CD4-positive, alpha-beta T cell treated with Interleukin-2 at 100 ng/mL for 4 hours (primary cell): ENCODE measurements around the gene TLK1.
"Not testable (repeated sequence)": the region's sequence is repeated elsewhere in the genome, so short reads cannot be mapped to it uniquely, and the experiment has no call there.

Source experiments
- DNase-seq: peaks from one replicate; pipeline ENCODE4 v3.0.0-alpha.2; 2020; ENCODE audit warnings: low spot score

Gene TLK1

GRCh38 chr2:171142398-171142797, 18.3 kb downstream of the TLK1 start:
- no peak for DNase-seq

DNA sequence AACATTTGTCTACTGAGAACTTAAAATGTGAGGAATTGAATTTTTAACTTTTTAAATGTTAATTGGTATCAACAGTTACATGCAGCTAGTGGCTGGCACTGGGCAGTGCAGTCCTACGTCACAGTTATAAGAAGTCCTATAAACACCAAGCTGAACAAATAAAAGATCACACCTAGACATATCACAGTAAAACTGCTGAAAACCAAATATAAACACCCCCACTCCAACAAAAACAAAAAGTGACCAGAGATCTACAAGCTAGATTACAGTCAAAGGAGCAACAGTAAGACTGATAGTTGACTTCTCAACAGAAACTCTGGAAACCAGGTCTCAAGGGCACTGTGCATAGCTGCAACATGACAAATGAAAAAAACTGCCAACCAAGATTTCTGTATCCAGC, 19.4 kb downstream of the TLK1 start:
- DNase-seq, result no peak

DNA sequence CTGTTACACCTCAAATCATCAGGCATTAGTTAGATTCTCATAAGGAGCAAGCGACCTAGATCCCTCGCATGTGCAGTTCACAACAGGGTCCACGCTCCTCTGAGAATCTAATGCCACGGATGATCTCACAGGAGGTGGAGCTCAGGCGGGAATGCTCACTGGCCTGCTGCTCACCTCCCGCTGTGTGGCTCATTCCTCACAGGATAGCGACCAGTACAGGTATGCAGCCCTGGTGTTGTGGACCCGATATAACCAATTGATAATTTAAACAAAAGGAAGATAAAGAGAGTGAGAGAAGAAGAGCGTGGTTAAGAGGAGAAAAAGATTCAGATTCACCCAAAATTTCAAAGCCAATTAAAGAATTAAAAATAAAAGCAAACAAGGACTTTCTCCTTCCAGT, 20.8 kb downstream of the TLK1 start:
- no peak for DNase-seq

GRCh38 chr2:171136024-171136423, 24.7 kb downstream of the TLK1 start:
- DNase-seq, result no peak

- DNase-seq, result no peak
Observed at GRCh38 chr2:171134624-171135230, 26.0 kb downstream of the TLK1 start.

DNA sequence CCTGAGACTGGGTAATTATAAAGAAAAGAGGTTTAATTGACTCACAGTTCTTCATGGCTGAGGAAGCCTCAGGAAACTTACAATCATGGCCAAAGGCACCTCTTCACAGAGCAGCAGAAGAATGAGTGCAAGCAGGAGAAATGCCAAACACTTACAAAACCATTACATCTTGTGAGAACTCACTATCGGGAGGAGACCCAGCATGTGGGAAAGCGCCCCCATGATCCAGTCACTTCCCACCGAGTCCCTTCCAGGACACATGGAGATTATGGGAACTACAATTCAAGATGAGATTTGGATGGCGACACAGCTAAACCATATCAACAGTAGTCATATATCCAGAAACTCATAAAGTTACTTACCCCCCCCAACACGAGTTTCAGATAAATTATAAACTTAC, 28.6 kb downstream of the TLK1 start:
- DNase-seq, result no peak

- DNase-seq, result no peak
Observed at GRCh38 chr2:171128461-171128860, 32.2 kb downstream of the TLK1 start.

DNA sequence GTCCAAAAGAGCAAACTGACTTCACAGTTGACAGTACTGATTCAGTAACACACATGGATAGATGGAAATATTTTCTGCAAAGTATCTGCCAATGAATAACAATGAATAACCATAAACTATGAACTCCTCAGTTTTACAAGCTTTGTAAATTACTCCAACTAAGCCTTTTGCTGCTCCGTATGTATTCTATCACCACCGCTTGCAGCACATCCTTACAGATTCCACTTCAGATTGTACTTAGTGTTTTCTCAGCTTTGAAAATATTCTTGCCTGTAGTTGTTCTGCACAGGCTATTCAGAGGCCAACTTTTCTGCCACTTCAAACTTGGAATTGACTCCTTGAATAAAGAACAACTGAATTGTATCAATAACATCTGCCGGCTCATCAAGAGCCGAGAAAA, 36.2 kb downstream of the TLK1 start:
- DNase-seq, result no peak

- DNase-seq, result no peak
Observed at GRCh38 chr2:171109571-171109970, 51.1 kb downstream of the TLK1 start.

DNA sequence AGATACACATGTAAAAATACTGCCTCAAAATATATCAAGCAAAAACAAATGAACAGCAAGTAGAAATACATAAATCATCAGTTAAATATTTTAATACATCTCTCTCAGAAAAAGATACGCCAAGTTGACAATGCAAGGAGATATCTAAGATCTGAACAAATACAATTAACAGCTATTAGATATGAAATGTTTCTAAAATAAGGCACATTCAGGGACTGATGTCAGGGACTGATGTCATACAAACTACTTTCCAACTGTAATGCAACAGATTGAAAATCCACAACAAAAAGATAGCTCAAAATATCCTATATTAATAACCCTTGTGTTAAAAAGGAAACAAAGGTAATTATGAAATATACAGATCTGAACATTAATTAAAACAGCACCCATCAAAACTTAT, 51.7 kb downstream of the TLK1 start:
- no peak for DNase-seq

DNA sequence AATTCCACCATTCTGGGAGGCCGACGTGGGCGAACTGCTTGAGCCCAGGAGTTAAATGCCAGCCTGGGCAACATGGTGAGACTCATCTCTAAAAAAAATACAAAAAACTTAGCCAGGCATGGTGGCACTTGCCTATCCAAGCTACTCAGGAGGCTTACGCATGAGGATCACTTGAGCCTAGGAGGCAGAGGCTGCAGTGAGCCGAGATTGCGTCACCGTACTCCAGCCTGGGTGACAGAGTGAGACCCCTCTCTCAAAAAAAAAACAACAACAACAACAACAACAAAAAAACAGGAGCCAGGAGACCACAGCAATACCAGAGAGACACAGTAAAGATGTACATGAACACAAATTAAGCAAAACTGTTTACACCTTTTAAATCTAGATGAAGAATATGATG, 52.9 kb downstream of the TLK1 start:
- no peak for DNase-seq

DNA sequence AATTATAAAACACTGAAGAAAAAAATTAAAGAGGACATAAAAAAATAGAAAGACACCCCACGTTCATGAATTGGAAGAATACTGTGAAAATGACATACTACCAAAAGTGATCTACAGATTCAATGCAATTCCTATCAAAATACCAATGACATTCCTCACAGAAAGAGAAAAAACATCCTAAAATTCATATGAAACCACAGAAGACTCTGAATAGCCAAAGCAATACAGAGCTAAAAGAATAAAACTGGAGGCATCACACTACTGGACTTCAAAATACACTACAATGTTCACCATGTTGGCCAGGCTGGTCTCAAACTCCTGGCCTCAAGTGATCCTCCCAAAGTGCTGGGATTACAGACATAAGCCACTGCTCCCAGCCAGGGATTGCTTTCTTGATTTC, 56.3 kb downstream of the TLK1 start:
- DNase-seq, result no peak

DNA sequence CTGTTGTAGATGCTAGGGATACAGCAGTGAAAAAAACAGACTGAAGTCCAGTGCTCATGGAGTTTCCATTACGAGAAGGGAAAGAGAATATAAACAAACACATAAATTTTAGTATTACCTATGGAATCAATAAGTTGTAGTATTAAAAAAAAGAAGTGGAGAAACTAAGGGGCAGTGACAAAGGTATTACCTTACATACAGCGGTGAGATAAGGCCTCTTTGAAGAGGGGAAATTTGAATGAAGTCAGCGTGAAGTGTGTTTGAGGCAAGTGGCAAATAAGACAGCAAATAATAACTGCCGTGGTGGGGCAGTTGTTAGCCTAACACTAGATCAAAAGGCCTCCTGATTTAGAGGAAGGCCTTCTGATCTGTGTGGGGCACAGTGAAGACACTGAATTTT, 57.9 kb downstream of the TLK1 start:
- no peak for DNase-seq

DNA sequence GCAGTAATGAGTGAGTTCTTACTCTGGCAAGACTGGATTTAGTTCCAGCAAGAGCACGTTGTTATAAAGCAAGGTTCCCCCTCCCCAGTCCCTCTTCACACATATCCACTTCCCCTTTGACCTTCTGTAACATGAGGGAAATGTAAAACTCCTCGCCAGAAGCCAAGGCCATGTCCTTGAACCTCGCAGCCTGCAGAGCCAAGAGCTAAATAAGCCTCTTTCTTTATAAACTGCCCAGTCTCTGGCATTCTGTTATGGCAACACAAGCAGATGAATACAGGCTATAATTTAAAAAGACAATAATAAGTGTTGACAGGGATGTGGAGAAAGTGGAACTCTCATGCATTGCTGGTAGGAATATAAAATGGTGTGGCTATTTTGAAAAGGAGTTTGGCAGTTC, 60.3 kb downstream of the TLK1 start:
- DNase-seq, result no peak

GRCh38 chr2:171098607-171099006, 62.1 kb downstream of the TLK1 start:
- DNase-seq, result no peak

DNA sequence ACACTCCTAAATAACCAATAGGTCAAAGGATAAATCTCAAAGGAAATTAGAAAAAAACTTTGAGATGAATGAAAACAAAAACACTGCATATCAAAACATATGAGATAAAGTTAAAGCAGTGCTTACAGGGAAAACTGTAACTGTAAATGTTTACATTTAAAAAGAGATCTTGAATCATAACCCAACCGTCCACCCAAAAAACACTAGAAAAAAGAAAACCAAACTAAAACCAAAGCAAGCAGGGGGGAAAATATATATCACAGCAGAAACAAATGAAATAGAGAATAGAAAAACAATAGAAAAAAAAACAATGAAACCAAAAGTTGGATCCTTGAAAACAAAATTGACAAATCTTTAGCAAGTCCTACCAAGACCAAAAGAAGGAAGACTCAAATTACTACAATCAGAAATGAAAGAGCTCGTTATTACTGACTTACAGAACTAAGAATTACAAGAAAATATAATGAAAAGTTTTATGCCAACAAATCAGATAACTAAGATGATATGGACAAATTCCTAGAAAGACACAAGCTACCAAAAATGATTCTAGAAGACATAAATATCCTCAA, 65.6 kb downstream of the TLK1 start:
- DNase-seq, result no peak

DNA sequence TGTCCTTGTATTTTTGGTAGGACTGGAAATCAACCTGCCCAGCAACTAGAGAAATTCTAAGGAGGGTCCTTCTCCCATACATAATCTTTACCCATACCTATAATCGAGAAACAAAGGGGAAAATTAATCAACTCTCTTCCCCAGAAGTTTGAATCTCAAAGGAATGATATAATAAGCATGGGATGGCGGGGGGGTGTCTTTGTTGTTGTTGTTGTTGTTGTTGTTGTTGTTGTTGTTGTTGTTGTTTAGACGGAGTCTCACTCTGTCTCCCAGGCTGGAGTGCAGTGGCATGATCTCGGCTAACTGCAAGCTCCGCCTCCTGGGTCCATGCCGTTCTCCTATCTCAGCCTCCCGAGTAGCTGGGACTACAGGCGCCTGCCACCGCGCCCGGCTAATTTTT, 69.2 kb downstream of the TLK1 start:
- DNase-seq, result not testable (repeated sequence)

DNA sequence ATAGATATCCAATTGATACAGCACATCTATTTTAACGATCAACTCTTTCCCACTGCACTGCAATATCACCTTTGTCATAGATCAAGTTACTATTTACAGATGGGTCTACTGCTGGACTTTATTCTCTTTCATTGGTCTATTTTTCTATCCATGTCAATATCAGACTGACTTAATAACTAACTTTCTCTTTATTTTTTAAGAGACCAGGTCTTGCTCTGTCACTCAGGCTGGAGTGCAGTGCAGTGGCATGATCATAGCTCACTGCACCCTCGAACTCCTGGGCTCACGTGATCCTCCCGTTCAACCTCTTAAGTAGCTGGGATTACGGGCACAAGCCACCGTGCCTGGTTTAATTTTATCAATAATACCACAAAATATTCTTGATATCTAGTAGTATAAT, 71.2 kb downstream of the TLK1 start:
- DNase-seq, result no peak

DNA sequence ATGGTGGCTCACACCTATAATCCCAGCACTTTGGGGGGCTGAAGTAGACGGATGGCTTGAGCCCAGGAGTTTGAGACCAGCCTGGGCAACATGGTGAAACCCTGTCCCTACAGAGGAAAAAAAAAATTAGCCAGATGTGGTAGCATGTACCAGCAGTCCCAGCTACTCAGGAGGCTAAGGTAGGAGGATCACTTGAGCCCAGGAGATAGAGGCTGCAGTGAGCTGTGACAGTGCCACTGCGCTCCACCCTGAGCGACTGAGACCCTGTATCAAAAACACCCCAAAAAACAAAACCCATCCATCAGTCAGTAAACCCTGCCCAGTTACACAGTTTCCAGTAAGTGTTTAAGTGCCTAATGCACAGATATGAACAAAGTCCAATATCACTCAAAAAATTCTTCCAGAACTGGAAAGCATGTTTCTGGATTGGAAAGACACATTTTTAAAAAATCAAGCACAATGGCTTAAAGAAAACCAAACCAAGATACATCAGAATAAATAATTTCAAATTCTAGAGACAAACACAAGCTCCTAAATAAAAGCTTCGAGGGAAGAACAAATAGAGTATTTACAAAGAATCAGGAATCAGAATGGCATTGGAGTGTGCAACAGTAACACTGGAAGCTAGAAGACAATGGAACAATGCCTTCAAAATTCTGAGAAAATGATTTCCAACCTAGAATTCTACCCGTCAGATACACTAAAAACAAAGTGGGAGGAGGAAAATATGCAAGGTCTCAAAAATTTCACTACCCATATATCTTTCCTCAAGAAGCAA, 72.4 kb downstream of the TLK1 start:
- no peak for DNase-seq

- DNase-seq, result no peak
Observed at GRCh38 chr2:171087547-171087946, 73.1 kb downstream of the TLK1 start.

- peak; percentile 67 for DNase-seq
Observed at GRCh38 chr2:171086352-171087290, 74.1 kb downstream of the TLK1 start.

DNA sequence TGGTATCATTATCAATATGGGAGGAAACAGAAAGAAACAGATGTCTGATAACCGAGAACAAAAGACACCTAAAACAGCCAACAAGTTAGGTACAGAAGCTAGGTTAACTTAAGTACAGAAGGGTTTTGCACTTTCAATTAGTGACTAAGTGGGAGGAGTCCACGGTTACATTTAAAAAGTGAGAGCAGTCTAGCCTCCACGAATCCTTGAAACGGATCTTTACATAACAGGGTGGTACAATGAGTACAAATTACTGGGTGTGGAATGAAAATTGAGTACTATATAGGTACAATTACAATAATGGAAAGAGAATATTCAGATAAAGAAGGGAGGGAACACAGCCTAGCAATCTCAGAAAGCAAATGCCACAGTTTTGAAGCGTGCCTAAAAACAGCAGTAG, 76.6 kb downstream of the TLK1 start:
- peak; percentile 32 for DNase-seq

DNA sequence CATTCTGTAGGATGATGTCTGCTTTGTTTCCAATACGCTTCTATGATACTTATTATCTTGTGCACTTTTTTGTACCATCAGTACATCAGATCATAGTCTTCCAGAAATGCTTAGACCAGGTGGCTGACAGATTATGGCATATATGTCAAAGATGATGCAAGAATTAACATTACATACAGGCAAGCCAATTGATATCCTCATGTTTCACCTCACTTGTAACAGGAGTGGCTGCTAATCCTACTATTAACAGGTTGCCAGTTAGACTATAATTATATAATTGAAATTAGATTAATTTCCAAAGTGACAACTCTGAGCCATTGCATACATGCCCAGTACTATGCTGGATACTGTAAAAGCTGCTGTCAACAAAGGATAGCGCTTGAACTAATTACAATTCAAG, 77.2 kb downstream of the TLK1 start:
- no peak for DNase-seq
